Measurements from ENCODE around the gene DFFB. TPM values are rescaled to one million over a fixed set of nuclear protein-coding genes. Genes with fewer than 3 reads are reported as not detected.

DFFB gene
- total and polyA plus RNA-seq, 9 donors: 6.8 to 12.8 (median 8.4) TPM

- Histone ChIP-seq H3K4me1 (ENCODE audit: insufficient read depth) (no peaks in the 10 kb centered on the region), H3K9me3 (peaks cover 0 to 8% of the 10 kb centered on the region in 2 donors), H3K4me3 (no peak overlapping the region), H3K27ac (no peak overlapping the region), H3K27me3 (no peaks in the 10 kb centered on the region), H3K36me3 (no peaks in the 10 kb centered on the region)
- DNase-seq: no peak
- TF ChIP-seq CTCF (IDR thresholded peaks at IDR 0.05) (no peak), EP300 (IDR thresholded peaks at IDR 0.05) (no peak), POLR2A (IDR thresholded peaks at IDR 0.05) (no peak)
- WGBS, 3 donors: 94 to 97% (median 95%) methylated on average over 7 of the region's 7 CpGs
- intact Hi-C loops (cut with DNase I): no loop called here
Observed at GRCh38 chr1:3841491-3841890, 15.8 kb upstream of the DFFB start.

- intact Hi-C loops (cut with DNase I): no loop called here
- Histone ChIP-seq H3K27me3 (no peaks in the 10 kb centered on the region), H3K36me3 (no peaks in the 10 kb centered on the region), H3K9me3 (no peaks in the 10 kb centered on the region), H3K4me1 (ENCODE audit: insufficient read depth) (no peaks in the 10 kb centered on the region), H3K27ac (no peak overlapping the region), H3K4me3 (no peak overlapping the region)
- no peak for DNase-seq
- no peak for TF ChIP-seq POLR2A (IDR thresholded peaks at IDR 0.05)
- no peak for TF ChIP-seq EP300 (IDR thresholded peaks at IDR 0.05)
- TF ChIP-seq CTCF (IDR thresholded peaks at IDR 0.05): no peak
- WGBS, 3 donors: 91 to 99% (median 99%) methylated on average over 9 of the region's 9 CpGs
Observed at GRCh38 chr1:3842912-3843311, 14.4 kb upstream of the DFFB start.

GRCh38 chr1:3846541-3846940 lies 10.7 kb upstream of the DFFB start:
- H3K36me3 ChIP-seq: no peaks in the 10 kb centered on the region
- intact Hi-C loops (cut with DNase I): no loop called here
- no peak for DNase-seq

GRCh38 chr1:3847081-3847480 lies 10.2 kb upstream of the DFFB start:
- H3K4me3 ChIP-seq: no peak overlapping the region
- DNase-seq: no peak
- TF ChIP-seq EP300 (IDR thresholded peaks at IDR 0.05) (no peak), CTCF (IDR thresholded peaks at IDR 0.05) (no peak), POLR2A (IDR thresholded peaks at IDR 0.05) (no peak)
- no peaks in the 10 kb centered on the region for H3K4me1 ChIP-seq (ENCODE audit: insufficient read depth)
- no peaks in the 10 kb centered on the region for H3K9me3 ChIP-seq
- no peaks in the 10 kb centered on the region for H3K36me3 ChIP-seq
- no peak overlapping the region for H3K27ac ChIP-seq
- WGBS, 3 donors: 76 to 82% (median 80%) methylated on average over 6 of the region's 6 CpGs
- H3K27me3 ChIP-seq: no peaks in the 10 kb centered on the region
- intact Hi-C loops (cut with DNase I): no loop called here

More at GRCh38 chr1:3846541-3846940, 10.7 kb upstream of the DFFB start:
- Histone ChIP-seq H3K9me3 (no peaks in the 10 kb centered on the region), H3K4me1 (ENCODE audit: insufficient read depth) (no peaks in the 10 kb centered on the region), H3K4me3 (no peak overlapping the region), H3K27ac (no peak overlapping the region), H3K27me3 (no peaks in the 10 kb centered on the region)
- 83 to 94% (median 87%) methylated on average over 3 of the region's 3 CpGs for WGBS, 3 donors
- no peak for TF ChIP-seq CTCF (IDR thresholded peaks at IDR 0.05)
- TF ChIP-seq POLR2A (IDR thresholded peaks at IDR 0.05): no peak
- TF ChIP-seq EP300 (IDR thresholded peaks at IDR 0.05): no peak
